WERI-Rb-1 (cell line): ENCODE data around the gene AFG1L.
"Not testable (repeated sequence)": the region's sequence is repeated elsewhere in the genome, so short reads cannot be mapped to it uniquely, and the experiment has no call there.

ENCODE experiments used
- DNase-seq: peaks from one replicate; pipeline ENCODE4 v3.0.0-alpha.2; 2020
- H3K27ac ChIP-seq: fragments of 250-450 bp; sonication (Bioruptor Pico); 2 replicates; pipeline ENCODE4 v1.5.1; 2020; ENCODE audit warnings: mild to moderate bottlenecking, moderate library complexity
- H3K27me3 ChIP-seq: fragments of 250-450 bp; sonication (Bioruptor Pico); 2 replicates; pipeline ENCODE4 v1.5.1; 2021; ENCODE audit warnings: mild to moderate bottlenecking, low read depth, moderate library complexity; ENCODE audit not compliant: insufficient read depth, severe bottlenecking
- H3K36me3 ChIP-seq: fragments of 250-450 bp; sonication (Bioruptor Pico); 2 replicates; pipeline ENCODE4 v1.5.1; 2020; ENCODE audit warnings: mild to moderate bottlenecking, moderate library complexity
- H3K4me3 ChIP-seq: 2 replicates; pipeline ENCODE4 v1.5.1; 2011; ENCODE audit warnings: low read depth, mild to moderate bottlenecking, control low read depth, low read length
- H3K9me3 ChIP-seq: fragments of 250-450 bp; sonication (Bioruptor Pico); 2 replicates; pipeline ENCODE4 v1.5.1; 2021; ENCODE audit warnings: mild to moderate bottlenecking, moderate library complexity; ENCODE audit not compliant: severe bottlenecking
- CTCF ChIP-seq: IDR thresholded peaks from 2 replicates; pipeline ENCODE4 v1.5.1; 2011; ENCODE audit warnings: low read depth, mild to moderate bottlenecking, control low read depth, inconsistent platforms, low read length

AFG1L gene

GRCh38 chr6:108448481-108448880, 153.6 kb downstream of the AFG1L start:
- no peak for DNase-seq
- Histone ChIP-seq H3K27me3 (no peaks in the 10 kb centered on the region), H3K9me3 (no peaks in the 10 kb centered on the region), H3K4me3 (no peak overlapping the region), H3K36me3 (no peaks in the 10 kb centered on the region), H3K27ac (no peak overlapping the region)
- no peak for TF ChIP-seq CTCF

GRCh38 chr6:108449717-108450116, 154.9 kb downstream of the AFG1L start:
- not testable (repeated sequence) for DNase-seq, H3K27ac ChIP-seq, H3K27me3 ChIP-seq, H3K9me3 ChIP-seq, H3K36me3 ChIP-seq, H3K4me3 ChIP-seq

GRCh38 chr6:108451816-108452215, 157.0 kb downstream of the AFG1L start:
- no peaks in the 10 kb centered on the region for H3K9me3 ChIP-seq
- TF ChIP-seq CTCF: no peak
- no peaks in the 10 kb centered on the region for H3K36me3 ChIP-seq
- no peak overlapping the region for H3K27ac ChIP-seq
- no peak for DNase-seq
- H3K4me3 ChIP-seq: no peak overlapping the region
- no peaks in the 10 kb centered on the region for H3K27me3 ChIP-seq

- Histone ChIP-seq H3K9me3 (no peaks in the 10 kb centered on the region), H3K4me3 (no peak overlapping the region), H3K27me3 (no peaks in the 10 kb centered on the region), H3K27ac (no peak overlapping the region), H3K36me3 (no peaks in the 10 kb centered on the region)
- no peak for TF ChIP-seq CTCF
- no peak for DNase-seq
Measured at GRCh38 chr6:108452711-108453195, 157.9 kb downstream of the AFG1L start.

- no peak for TF ChIP-seq CTCF
- DNase-seq: no peak
- H3K36me3 ChIP-seq: no peaks in the 10 kb centered on the region
- no peaks in the 10 kb centered on the region for H3K9me3 ChIP-seq
- no peaks in the 10 kb centered on the region for H3K27me3 ChIP-seq
- no peak overlapping the region for H3K4me3 ChIP-seq
- no peak overlapping the region for H3K27ac ChIP-seq
Measured at GRCh38 chr6:108453601-108454185, 158.8 kb downstream of the AFG1L start.

- H3K9me3 ChIP-seq: no peaks in the 10 kb centered on the region
Measured at GRCh38 chr6:108454356-108454755, 159.5 kb downstream of the AFG1L start.

More at GRCh38 chr6:108454356-108454755, 159.5 kb downstream of the AFG1L start:
- H3K4me3 ChIP-seq: no peak overlapping the region
- H3K36me3 ChIP-seq: no peaks in the 10 kb centered on the region
- DNase-seq: no peak
- H3K27me3 ChIP-seq: no peaks in the 10 kb centered on the region
- H3K27ac ChIP-seq: no peak overlapping the region
- no peak for TF ChIP-seq CTCF
